HG03066 (cell line): ENCODE results near the gene MAPK8IP2.
"Not testable (repeated sequence)": the region's sequence is repeated elsewhere in the genome, so short reads cannot be mapped to it uniquely, and the experiment has no call there.

Experiments
- ATAC-seq: cut with Tn5 transposase; IDR thresholded peaks from one replicate; pipeline ENCODE4 v1.9.1; 2021; ENCODE audit warnings: low read depth; ENCODE audit not compliant: unreplicated experiment

MAPK8IP2 gene

DNA sequence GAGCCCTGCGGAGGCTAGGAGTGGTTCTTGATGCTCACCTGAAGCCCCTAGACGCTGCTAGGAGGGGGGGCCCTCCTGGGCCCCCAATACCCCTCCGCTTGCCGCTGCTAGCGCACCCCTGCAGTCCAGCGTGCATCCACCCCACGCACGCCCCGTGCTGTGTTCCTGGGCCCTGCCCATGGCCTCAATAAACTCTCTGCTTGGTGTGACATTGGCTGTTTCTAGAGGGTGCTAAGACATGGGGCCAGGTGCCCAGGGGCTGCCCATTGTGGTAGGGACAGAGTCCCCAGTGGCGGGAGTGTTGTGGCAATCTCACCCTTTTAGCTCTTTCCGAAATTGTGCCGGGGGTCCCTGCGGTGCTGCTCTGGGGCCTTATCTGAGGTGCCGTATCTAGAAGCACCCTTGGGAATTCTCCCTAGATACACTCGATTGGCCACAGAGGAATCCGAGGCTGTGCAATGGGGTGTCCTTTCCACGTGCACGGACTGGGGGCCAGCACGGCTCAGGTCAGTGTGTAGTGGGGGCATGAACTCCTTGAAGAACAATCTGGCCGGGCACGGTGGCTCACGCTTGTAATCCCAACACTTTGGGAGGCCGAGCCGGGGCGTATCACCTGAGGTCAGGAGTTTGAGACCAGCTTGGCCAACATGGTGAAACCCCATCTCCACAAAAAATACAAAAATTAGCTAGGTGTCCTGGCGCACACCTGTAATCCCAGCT lies 10.9 kb downstream of the MAPK8IP2 start:
- ATAC-seq, result no peak

DNA sequence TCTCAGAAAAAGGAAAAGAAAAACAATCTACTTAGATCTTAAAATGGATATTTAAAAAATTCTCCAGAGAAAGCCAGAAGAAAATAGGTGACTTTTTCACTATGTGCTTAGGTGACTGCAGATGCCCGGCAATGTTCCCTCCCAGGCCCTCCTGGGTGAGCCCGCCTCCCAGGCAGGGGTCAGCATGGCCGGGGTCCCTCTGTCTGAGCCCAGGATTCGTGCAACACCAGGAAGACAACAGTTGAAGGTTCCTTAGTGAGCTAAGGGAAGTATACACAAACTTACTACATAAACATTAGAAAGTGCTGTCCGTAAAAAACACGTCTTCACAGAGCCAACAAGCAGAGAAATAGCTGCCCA lies 11.6 kb downstream of the MAPK8IP2 start:
- no peak for ATAC-seq

- ATAC-seq, result no peak
Observed at GRCh38 chr22:50612528-50613221, 12.1 kb downstream of the MAPK8IP2 start.

DNA sequence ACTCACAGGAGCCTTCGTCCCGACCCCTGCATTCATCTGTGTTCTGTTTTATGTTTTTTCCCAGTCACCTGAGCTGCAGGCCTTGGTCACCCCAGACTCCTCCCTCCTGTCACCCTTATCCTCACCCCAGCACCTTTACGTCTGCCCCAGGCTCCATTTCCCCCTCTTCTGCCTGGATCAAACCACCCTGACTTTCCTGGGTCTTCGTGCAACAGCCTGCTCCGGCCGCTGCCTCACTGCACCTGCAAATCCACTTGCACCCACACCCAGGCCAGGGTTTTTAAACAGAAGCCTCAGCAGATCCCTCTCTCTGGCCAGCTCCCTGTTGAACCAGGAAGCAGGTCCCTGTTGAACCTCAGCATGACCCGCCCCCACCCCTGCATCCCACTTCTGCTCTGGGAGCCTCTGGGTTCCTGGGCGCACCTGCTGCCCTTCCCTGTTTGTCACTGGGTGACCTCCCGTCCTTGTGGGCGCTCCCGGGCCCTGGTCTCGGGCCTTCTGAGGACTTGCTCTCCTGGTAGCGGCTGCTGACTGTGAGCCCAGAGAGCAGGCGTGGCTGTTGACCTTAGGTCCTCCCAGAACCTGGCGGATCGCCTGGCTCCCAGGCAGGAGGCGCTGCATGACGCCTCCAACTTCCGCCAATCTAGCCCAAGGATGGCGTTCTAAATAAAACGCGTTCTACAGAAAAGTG lies 12.8 kb downstream of the MAPK8IP2 start:
- ATAC-seq, result no peak

GRCh38 chr22:50614296-50614695 lies 13.7 kb downstream of the MAPK8IP2 start:
- ATAC-seq, result not testable (repeated sequence)

DNA sequence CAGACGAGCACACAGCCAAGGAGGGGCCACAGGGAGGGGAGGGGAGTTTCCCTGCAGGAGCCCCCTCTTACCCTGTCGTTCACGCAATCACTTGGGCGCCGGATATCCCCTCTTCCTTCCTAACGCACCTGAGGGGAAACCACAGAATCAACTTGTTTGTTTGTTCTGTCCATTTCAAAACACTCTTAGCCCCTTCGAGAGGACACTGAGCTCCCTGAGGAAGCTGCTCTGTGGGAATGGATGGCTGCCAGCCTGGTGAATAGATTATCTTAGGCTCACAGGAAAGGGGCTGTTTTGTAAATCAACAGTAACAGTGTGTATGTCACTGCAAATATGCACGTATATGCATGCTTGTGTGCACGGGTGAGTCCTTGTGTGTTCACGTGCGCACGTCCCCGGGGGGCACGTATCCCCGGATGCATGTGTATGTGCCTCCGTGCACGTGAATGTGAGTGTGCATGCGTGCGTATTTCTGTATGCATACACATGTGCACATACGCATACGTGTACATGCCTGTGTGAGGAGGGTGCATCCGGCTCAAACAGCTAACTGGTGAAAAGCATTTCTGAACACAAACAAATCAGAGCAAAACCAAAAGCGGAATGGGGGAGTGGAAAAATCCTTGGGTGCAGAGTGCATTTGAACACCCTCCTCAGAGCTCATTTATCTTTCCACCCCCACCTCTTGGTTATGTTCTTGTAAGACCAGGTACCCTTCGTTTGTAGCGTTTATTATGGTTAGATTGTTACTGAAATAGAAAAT lies 20.2 kb downstream of the MAPK8IP2 start:
- no peak for ATAC-seq

DNA sequence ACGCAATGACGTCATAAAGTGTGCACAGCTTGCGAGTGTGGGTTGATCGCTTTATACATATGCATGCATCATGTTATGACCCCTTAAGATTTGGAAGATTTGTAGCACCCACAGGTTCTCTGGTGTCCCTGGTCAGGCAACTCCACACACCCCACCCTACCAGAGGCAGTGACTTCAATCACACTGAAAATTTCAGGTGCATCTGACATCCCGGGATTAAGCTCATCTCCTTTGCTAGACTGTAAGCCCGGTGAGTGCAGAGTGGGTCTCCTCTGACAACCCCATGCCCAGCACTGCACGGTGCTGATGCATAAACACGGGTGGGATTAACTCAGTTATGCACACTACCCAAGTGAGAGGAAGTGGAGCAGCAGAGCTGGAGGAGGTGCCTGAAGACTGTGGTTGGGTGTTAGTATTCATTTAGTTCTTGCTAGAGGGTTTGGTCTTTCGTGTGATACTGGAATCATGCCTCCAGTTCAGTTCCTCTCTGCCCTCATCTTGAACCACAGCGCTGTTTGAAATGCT lies 20.8 kb downstream of the MAPK8IP2 start:
- no peak for ATAC-seq

DNA sequence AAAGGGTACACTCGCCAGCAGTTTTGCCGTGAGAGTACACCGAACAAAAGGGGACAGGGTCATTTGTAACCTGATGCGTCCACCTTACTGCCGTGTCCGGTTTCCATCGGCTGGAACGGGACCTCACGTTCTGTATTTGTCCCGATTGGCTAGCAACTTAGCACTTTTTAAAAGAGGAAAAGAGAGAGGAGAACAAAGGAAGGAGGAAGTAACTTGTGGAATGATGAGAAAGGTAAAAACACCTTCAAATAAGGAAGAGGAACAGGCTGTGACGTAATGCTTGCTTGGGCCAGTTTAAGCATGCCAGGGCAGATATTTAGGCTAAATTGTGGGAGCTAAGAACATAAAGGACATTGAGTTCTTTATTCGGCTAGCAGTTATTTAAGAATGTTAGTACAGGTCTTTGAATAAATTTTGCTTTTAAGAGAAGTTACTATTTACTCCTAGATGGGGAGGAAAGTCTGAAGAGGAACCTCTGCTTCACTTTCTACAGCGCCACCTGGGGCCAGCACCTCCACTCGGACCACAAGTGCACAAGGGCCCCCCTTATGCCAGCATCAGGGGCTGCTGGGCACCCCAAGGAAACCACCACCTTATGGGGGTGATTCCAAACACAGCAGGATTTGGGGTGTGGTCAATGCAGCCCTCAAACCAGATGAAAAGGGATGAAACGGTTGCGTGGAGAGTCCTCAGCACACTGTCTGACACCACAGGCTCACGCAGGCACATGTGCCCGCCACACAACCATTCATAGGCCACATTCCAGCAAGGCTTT lies 21.5 kb downstream of the MAPK8IP2 start:
- no peak for ATAC-seq

- ATAC-seq, result no peak
Observed at GRCh38 chr22:50622723-50623327, 22.2 kb downstream of the MAPK8IP2 start.

DNA sequence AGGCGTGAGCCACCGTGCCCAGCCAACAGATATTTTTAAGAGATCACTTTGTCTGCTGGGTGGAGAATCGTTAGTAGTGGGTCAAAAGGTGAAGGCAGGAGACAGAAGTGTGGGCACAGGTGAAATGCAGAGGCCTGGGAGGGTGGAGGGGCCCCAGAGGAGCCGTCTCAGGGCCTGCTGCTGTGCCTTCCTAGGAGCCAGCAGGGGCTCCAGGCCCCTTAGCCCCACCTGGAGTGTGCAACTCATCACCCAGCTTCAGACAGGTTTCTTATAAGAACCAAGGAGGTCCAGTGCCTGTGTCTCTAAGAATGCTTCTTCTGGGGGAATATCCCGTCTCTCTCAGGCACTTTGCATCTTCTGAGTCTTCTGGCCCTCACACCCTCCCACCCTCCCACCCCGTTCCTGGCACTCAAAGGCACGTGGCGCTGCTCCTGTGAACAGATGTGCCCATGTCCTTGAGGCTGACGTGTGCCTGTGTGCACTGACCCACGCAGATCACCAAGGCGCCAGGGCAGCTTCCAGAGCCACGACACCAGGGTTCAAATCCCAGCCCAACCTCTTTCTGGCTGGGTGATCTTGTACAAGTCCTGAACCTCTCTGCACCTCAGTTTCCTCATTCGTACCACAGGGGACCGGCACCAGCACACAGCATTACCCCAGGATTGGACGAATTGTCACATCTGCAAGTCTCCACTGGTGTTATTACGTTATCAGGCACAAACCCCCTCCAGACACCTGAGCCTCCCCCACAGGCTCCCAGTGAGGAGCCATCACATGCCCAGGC lies 23.9 kb downstream of the MAPK8IP2 start:
- ATAC-seq, result no peak

GRCh38 chr22:50625131-50625567 lies 24.6 kb downstream of the MAPK8IP2 start:
- ATAC-seq, result no peak

DNA sequence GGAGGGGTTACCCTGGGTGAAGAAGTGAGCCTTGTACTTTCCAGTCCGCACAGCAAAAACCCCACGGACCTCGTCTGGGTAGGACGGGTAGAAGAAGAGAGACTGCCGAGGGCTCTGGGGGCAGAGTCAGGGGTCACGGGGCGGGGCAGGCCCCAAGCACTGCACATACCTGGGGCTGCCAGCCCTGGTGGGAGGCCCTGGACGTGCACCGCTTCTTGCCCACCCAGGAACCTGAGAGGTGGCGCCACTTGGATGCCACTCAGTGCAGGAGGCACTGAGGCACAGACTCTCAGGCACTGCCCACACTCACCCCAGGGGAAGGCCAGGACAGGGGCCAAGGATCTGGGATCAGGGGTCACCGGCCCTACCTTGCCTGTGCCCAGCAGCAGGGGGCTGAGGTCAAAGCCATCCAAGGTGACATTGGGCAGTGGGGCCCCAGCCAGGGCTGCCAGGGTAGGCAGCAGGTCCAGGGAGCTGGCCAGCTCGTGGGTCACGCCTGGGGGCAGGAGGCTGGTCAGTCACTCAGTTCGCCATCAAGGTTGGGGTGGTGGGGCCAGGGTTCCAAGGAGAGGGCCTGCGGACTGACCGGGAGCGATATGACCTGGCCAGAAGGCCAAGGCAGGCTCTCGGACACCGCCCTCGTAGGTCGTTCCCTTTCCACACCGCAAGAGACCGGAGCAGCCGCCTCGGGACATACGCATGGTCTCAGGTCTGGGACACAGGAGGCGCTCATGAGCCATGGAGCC lies 25.1 kb downstream of the MAPK8IP2 start:
- no peak for ATAC-seq

- no peak for ATAC-seq
Observed at GRCh38 chr22:50626314-50626849, 25.8 kb downstream of the MAPK8IP2 start.

DNA sequence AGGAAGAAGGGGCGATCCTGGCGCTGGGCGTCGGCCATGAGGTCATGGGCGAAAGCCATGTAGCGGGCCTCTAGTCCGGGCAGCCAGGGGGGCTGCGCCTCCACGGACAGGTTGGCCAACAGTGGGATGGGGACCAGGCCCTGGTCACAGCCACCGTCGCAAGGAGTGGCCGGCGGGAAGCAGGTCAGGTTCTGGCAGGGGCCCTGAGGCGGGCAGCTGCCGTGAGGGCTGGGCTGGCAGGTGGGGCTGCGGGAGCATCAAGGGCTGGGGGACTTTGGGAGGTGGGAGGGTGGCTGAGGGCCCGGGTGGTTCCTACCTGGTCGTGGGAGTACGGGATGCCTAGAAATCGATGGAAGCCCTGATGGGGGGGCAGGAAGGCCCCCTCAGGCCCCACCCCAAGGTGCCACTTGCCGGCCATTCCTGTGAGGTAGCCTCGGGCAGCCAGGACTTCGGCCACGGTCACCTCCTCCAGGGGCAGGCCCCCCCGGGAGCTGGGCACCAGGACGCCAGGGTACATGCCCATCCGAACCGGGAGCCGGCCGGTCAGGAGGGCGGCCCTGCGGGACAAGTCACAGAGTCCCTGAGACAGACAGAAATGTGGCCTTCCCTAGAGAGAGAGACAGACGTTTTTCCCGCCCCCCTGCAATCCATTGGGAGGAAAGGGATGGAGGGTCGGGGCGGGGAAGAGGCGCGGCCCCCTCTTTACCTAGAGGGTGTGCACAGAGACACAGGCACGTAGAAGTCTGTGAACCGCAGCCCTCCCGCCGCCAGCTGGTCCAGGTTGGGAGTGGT lies 26.5 kb downstream of the MAPK8IP2 start:
- no peak for ATAC-seq

GRCh38 chr22:50627642-50628542 lies 27.3 kb downstream of the MAPK8IP2 start, which contains the start of gene ARSA:
TSS of gene ARSA (minus strand) at chr22:50628152. CDS start at chr22:50627779, 373 bp downstream.
- ATAC-seq, result no peak
